ACC112 (cell line): ENCODE measurements around the gene PDZD7.

Source experiments
- H2AFZ ChIP-seq: fragments of 200-600 bp; sonication (generic); one replicate; pipeline ENCODE4 v1.6.0; 2017; ENCODE audit warnings: antibody characterized with exemption, low read length; ENCODE audit not compliant: unreplicated experiment
- H3K27ac ChIP-seq: fragments of 200-600 bp; sonication (generic); 2 replicates; pipeline ENCODE4 v1.5.1; 2014; ENCODE audit warnings: low read depth, mild to moderate bottlenecking, antibody characterized with exemption, low read length, moderate library complexity
- H3K27me3 ChIP-seq: fragments of 200-600 bp; sonication (generic); 2 replicates; pipeline ENCODE4 v1.6.1; 2014; ENCODE audit warnings: mild to moderate bottlenecking, antibody characterized with exemption, low read length, moderate library complexity, mixed read lengths; ENCODE audit not compliant: insufficient read depth
- H3K36me3 ChIP-seq: fragments of 200-600 bp; sonication (generic); 2 replicates; pipeline ENCODE4 v1.6.1; 2016; ENCODE audit warnings: mild to moderate bottlenecking, antibody characterized with exemption, low read length, moderate library complexity, mixed read lengths; ENCODE audit not compliant: insufficient read depth
- H3K4me1 ChIP-seq: fragments of 200-600 bp; sonication (generic); one replicate; pipeline ENCODE4 v1.6.1; 2016; ENCODE audit warnings: low read length, mixed read lengths; ENCODE audit not compliant: insufficient read depth, unreplicated experiment, control insufficient read depth
- H3K4me3 ChIP-seq: fragments of 200-600 bp; sonication (generic); 2 replicates; pipeline ENCODE4 v1.5.1; 2014; ENCODE audit warnings: mild to moderate bottlenecking, low read depth, low read length
- H3K79me2 ChIP-seq: fragments of 200-600 bp; sonication (generic); one replicate; pipeline ENCODE4 v1.6.0; 2016; ENCODE audit warnings: low read length; ENCODE audit not compliant: control insufficient read depth, unreplicated experiment, insufficient read depth

Gene PDZD7

GRCh38 chr10:101067356-101068083 is 36.6 kb upstream of the PDZD7 start:
- H3K4me1 ChIP-seq: peaks cover 30% of the 10 kb centered on the region
- no peaks in the 10 kb centered on the region; the same call in 1 of the 2 replicates for H3K27me3 ChIP-seq
- H3K36me3 ChIP-seq: no peaks in the 10 kb centered on the region
- peaks cover 12% of the 10 kb centered on the region for H3K79me2 ChIP-seq
- peak overlapping the region; percentile 57 for H3K27ac ChIP-seq
- peak overlapping the region; percentile 80 for H3K4me3 ChIP-seq
- H2AFZ ChIP-seq: peak overlapping the region; percentile 85

DNA sequence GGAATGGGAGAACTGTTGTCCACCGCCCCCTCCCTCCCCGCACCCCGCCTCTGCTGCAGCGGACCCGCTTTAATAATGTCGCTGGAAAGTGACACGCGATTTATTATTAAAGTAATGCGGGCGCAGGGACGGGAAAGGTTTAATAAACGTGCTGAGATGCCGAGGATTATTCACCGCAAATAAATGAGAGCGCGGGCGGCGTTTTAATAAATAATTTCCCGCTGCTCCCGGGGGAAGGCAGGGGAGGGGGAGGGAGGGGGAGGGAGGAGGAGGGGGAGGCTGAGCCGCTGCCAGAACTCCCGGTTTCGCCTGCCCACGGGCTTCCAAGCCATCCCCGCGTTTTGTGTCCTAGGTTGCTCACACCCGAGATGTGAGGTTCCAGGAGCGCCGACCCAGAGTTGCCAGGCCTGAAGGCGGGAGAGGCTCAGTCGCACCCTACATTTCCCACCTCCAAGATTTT is 36.0 kb upstream of the PDZD7 start:
- Histone ChIP-seq H2AFZ (peak overlapping the region; percentile 85), H3K27me3 (no peaks in the 10 kb centered on the region), H3K79me2 (peaks cover 12% of the 10 kb centered on the region), H3K4me3 (peak overlapping the region; percentile 80), H3K4me1 (peaks cover 30% of the 10 kb centered on the region), H3K36me3 (no peaks in the 10 kb centered on the region), H3K27ac (peak overlapping the region; percentile 79)

GRCh38 chr10:101066146-101066895 is 35.4 kb upstream of the PDZD7 start:
- Histone ChIP-seq H3K27me3 (no peaks in the 10 kb centered on the region), H3K4me3 (peak overlapping the region; percentile 80), H3K79me2 (peaks cover 12% of the 10 kb centered on the region), H3K27ac (peak overlapping the region; percentile 79), H3K36me3 (no peaks in the 10 kb centered on the region), H3K4me1 (peaks cover 25% of the 10 kb centered on the region), H2AFZ (peak overlapping the region; percentile 57)

GRCh38 chr10:101065481-101066145 is 34.7 kb upstream of the PDZD7 start:
- no peaks in the 10 kb centered on the region for H3K36me3 ChIP-seq
- peaks cover 12% of the 10 kb centered on the region for H3K79me2 ChIP-seq
- H3K27me3 ChIP-seq: no peaks in the 10 kb centered on the region
- peak overlapping the region; percentile 80 for H3K4me3 ChIP-seq
- peaks cover 21% of the 10 kb centered on the region for H3K4me1 ChIP-seq
- H2AFZ ChIP-seq: peak overlapping the region; percentile 3
- H3K27ac ChIP-seq: peak overlapping the region; percentile 79

GRCh38 chr10:101064415-101065030 is 33.6 kb upstream of the PDZD7 start:
- H3K79me2 ChIP-seq: peaks cover 16% of the 10 kb centered on the region
- H3K27ac ChIP-seq: no peak overlapping the region
- peaks cover 25% of the 10 kb centered on the region for H3K4me1 ChIP-seq
- no peaks in the 10 kb centered on the region for H3K27me3 ChIP-seq
- H3K4me3 ChIP-seq: no peak overlapping the region
- H3K36me3 ChIP-seq: no peaks in the 10 kb centered on the region
- no peak overlapping the region for H2AFZ ChIP-seq

GRCh38 chr10:101063548-101064414 is 32.9 kb upstream of the PDZD7 start:
- Histone ChIP-seq H3K4me3 (peak overlapping the region; percentile 80; the same call in 1 of the 2 replicates), H3K27me3 (no peaks in the 10 kb centered on the region), H3K36me3 (no peaks in the 10 kb centered on the region), H3K4me1 (peaks cover 29% of the 10 kb centered on the region), H3K27ac (no peak overlapping the region), H3K79me2 (peaks cover 21% of the 10 kb centered on the region), H2AFZ (no peak overlapping the region)

DNA sequence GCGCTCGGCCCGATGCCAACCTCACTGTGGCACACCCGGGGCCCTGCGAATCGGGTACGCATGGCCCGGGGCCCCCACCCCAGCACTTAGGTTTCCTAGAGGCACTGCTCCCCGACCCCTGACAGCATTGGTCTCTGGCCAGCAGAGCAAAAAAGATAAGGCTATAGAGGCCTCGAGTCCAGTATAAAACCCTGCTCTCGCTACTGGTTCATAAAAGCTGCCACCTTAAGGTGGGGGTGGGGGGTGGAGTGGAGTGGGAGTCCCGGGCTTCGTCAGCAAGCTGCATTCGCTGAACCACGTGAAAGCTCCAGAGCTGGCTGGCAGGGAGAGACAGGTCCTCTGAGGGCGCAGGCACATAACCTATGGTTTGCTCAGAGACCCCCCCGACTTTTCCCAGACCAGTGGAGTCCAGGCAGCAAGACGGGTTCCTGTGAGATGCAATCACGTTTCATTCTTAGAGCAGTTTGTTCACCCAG is 32.2 kb upstream of the PDZD7 start:
- no peak overlapping the region for H3K27ac ChIP-seq
- H3K27me3 ChIP-seq: no peaks in the 10 kb centered on the region
- peak overlapping the region; percentile 80 for H3K4me3 ChIP-seq
- H2AFZ ChIP-seq: peak overlapping the region; percentile 69
- H3K36me3 ChIP-seq: no peaks in the 10 kb centered on the region
- peaks cover 26% of the 10 kb centered on the region for H3K79me2 ChIP-seq
- peaks cover 29% of the 10 kb centered on the region for H3K4me1 ChIP-seq

DNA sequence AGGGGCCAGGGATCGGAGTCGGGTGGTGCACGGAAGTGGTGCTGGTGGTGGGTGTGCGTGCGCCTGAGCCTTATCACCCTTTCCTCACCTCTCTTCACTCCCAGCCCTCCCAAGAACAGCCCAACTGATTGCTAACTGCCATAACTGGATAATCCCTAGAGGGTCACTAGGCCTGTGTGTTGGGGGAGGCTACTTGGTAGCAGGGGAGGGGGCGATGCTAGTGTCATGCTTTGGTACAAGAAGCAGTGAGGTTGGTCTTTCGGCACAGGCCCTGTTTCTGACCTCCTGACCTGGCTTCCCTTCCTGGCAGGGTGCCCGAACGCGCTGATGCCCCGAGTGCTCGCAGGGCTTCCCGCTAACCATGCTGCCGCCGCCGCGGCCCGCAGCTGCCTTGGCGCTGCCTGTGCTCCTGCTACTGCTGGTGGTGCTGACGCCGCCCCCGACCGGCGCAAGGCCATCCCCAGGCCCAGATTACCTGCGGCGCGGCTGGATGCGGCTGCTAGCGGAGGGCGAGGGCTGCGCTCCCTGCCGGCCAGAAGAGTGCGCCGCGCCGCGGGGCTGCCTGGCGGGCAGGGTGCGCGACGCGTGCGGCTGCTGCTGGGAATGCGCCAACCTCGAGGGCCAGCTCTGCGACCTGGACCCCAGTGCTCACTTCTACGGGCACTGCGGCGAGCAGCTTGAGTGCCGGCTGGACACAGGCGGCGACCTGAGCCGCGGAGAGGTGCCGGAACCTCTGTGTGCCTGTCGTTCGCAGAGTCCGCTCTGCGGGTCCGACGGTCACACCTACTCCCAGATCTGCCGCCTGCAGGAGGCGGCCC is 31.5 kb upstream of the PDZD7 start:
- Histone ChIP-seq H3K4me1 (peaks cover 29% of the 10 kb centered on the region), H3K79me2 (peaks cover 32% of the 10 kb centered on the region), H2AFZ (peak overlapping the region; percentile 69), H3K36me3 (no peaks in the 10 kb centered on the region), H3K27ac (peak overlapping the region; percentile 87), H3K4me3 (peak overlapping the region; percentile 80), H3K27me3 (no peaks in the 10 kb centered on the region)

GRCh38 chr10:101061624-101062231 is 30.8 kb upstream of the PDZD7 start, which contains the start of gene KAZALD1:
Gene KAZALD1, plus strand, starts transcription at chr10:101061989. Its CDS starts 604 bp downstream, at chr10:101062593.
- Histone ChIP-seq H3K27ac (peak within 1 kb of the TSS; percentile 87), H3K27me3 (no peaks in the 10 kb centered on the region), H3K79me2 (peaks cover 33% of the 10 kb centered on the region), H3K36me3 (no peaks in the 10 kb centered on the region), H2AFZ (peak within 1 kb of the TSS; percentile 69), H3K4me3 (peak within 1 kb of the TSS; percentile 80), H3K4me1 (peaks cover 29% of the 10 kb centered on the region)
